Neutrophil (primary cell): ENCODE data around the gene PUDP.

Experiments
- H3K27ac ChIP-seq: fragments of 200-600 bp; sonication (generic); 2 replicates; pipeline ENCODE4 v1.5.1; 2016; ENCODE audit warnings: mild to moderate bottlenecking, moderate library complexity
- H3K27me3 ChIP-seq: fragments of 200-600 bp; sonication (generic); 2 replicates; pipeline ENCODE4 v1.6.0; 2016; ENCODE audit warnings: mild to moderate bottlenecking
- H3K36me3 ChIP-seq: fragments of 200-600 bp; sonication (generic); 2 replicates; pipeline ENCODE4 v1.5.1; 2017
- H3K4me1 ChIP-seq, 2 experiments: fragments of 200-600 bp in 1 of 2; sonication (generic) in 1 of 2; 1 replicate in 1 of 2; 2 replicates in 1 of 2; pipeline versions ENCODE4 v1.5.1 to v1.6.1; 2013 to 2016; ENCODE audit warnings: low read depth in 1 of 2, low read length in 1 of 2, mild to moderate bottlenecking in 1 of 2, moderate library complexity in 1 of 2; ENCODE audit not compliant: control insufficient read depth in 1 of 2, insufficient read depth in 1 of 2
- H3K4me3 ChIP-seq, 2 experiments: fragments of 200-600 bp in 1 of 2; sonication (generic) in 1 of 2; 1 replicate in 1 of 2; 2 replicates in 1 of 2; pipeline ENCODE4 v1.5.1; 2013 to 2016; ENCODE audit warnings: low read depth in 1 of 2, low read length in 1 of 2, mild to moderate bottlenecking in 1 of 2, moderate library complexity in 1 of 2
- H3K9me3 ChIP-seq: fragments of 200-600 bp; sonication (generic); 2 replicates; pipeline ENCODE4 v1.5.1; 2016
- CTCF ChIP-seq: fragments of 200-600 bp; sonication (generic); IDR thresholded peaks from 2 replicates; pipeline ENCODE4 v1.5.1; 2016; ENCODE audit warnings: antibody characterized with exemption

Gene PUDP

GRCh38 chrX:7143076-7143475 is 4.9 kb downstream of the PUDP start:
- no peaks in the 10 kb centered on the region for H3K9me3 ChIP-seq
- no peak overlapping the region for H3K4me3 ChIP-seq
- H3K4me1 ChIP-seq: peaks cover 0 to 4% of the 10 kb centered on the region in 2 experiments
- no peaks in the 10 kb centered on the region for H3K27me3 ChIP-seq
- no peaks in the 10 kb centered on the region for H3K36me3 ChIP-seq
- H3K27ac ChIP-seq: no peak overlapping the region
- no peak for TF ChIP-seq CTCF

GRCh38 chrX:7139202-7140081 is 8.5 kb downstream of the PUDP start:
- Histone ChIP-seq H3K27ac (no peak overlapping the region), H3K4me3 (no peak overlapping the region), H3K36me3 (no peaks in the 10 kb centered on the region), H3K9me3 (no peaks in the 10 kb centered on the region), H3K27me3 (no peaks in the 10 kb centered on the region), H3K4me1 (no peaks in the 10 kb centered on the region)
- no peak for TF ChIP-seq CTCF

- no peaks in the 10 kb centered on the region for H3K4me1 ChIP-seq
- no peaks in the 10 kb centered on the region for H3K27me3 ChIP-seq
- TF ChIP-seq CTCF: no peak
- no peaks in the 10 kb centered on the region for H3K36me3 ChIP-seq
- H3K4me3 ChIP-seq: no peak overlapping the region
- H3K27ac ChIP-seq: no peak overlapping the region
- H3K9me3 ChIP-seq: no peaks in the 10 kb centered on the region
Observed at GRCh38 chrX:7134981-7135380, 13.0 kb downstream of the PUDP start.

- no peaks in the 10 kb centered on the region for H3K9me3 ChIP-seq
- no peaks in the 10 kb centered on the region for H3K4me1 ChIP-seq
- no peak overlapping the region for H3K4me3 ChIP-seq
- TF ChIP-seq CTCF: no peak
- no peaks in the 10 kb centered on the region for H3K27me3 ChIP-seq
- no peak overlapping the region for H3K27ac ChIP-seq
- H3K36me3 ChIP-seq: no peaks in the 10 kb centered on the region
Observed at GRCh38 chrX:7133050-7133440, 14.9 kb downstream of the PUDP start.

GRCh38 chrX:7132335-7133049 is 15.5 kb downstream of the PUDP start:
- Histone ChIP-seq H3K27ac (no peak overlapping the region), H3K27me3 (no peaks in the 10 kb centered on the region), H3K36me3 (no peaks in the 10 kb centered on the region), H3K4me1 (no peaks in the 10 kb centered on the region), H3K4me3 (no peak overlapping the region), H3K9me3 (no peaks in the 10 kb centered on the region)
- no peak for TF ChIP-seq CTCF
